HUES48 (cell line): Measurements from ENCODE around the gene RBMS1.
A peak's percentile ranks its signal among the peaks of the same experiment; 100 is the strongest.

Experiments used
- H3K27ac ChIP-seq: one replicate; pipeline ENCODE4 v1.7.0; 2013; ENCODE audit warnings: low read depth, low read length, inconsistent platforms
- H3K27me3 ChIP-seq: 2 replicates; pipeline ENCODE4 v1.6.1; 2013; ENCODE audit warnings: mild to moderate bottlenecking, low read length; ENCODE audit not compliant: control insufficient read depth, insufficient read depth
- H3K36me3 ChIP-seq: 2 replicates; pipeline ENCODE4 v1.6.1; 2013; ENCODE audit warnings: low read length; ENCODE audit not compliant: control insufficient read depth, insufficient read depth
- H3K4me1 ChIP-seq: 2 replicates; pipeline ENCODE4 v1.6.1; 2013; ENCODE audit warnings: mild to moderate bottlenecking, low read length; ENCODE audit not compliant: control insufficient read depth, insufficient read depth
- H3K4me3 ChIP-seq: 2 replicates; pipeline ENCODE4 v1.5.1; 2013; ENCODE audit warnings: mild to moderate bottlenecking, low read depth, low read length
- H3K9ac ChIP-seq: 2 replicates; pipeline ENCODE4 v1.6.1; 2013; ENCODE audit warnings: mild to moderate bottlenecking, low read depth, low read length, moderate library complexity
- H3K9me3 ChIP-seq: 2 replicates; pipeline ENCODE4 v1.6.1; 2013; ENCODE audit warnings: low read length; ENCODE audit not compliant: control insufficient read depth, insufficient read depth

The RBMS1 gene

GRCh38 chr2:160394153-160394552, 99.5 kb downstream of the RBMS1 start:
- Histone ChIP-seq H3K36me3 (no peaks in the 10 kb centered on the region), H3K9me3 (no peaks in the 10 kb centered on the region), H3K4me3 (no peak overlapping the region), H3K4me1 (peaks cover 56% of the 10 kb centered on the region), H3K9ac (no peak overlapping the region), H3K27ac (peak overlapping the region; percentile 26), H3K27me3 (no peaks in the 10 kb centered on the region)

DNA sequence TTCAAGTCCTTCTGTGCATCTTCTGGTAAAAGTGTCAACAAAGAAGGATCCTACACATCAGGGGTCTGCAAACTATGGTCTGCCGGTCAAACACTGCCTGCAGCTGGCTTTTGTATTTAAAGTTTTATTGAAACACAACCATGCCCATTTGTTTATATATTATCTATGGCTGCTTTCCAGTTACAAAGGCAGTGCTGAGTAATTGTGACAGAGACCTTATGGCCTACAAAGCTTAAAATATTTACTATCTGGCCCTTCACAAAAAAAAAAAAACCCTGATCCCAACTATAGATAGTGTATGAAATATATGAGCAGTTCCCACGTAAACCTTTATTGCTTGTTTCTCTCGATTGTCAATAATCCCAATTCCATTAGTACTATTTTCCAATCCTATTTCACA, 101.4 kb downstream of the RBMS1 start:
- Histone ChIP-seq H3K27ac (no peak overlapping the region), H3K9ac (no peak overlapping the region)

DNA sequence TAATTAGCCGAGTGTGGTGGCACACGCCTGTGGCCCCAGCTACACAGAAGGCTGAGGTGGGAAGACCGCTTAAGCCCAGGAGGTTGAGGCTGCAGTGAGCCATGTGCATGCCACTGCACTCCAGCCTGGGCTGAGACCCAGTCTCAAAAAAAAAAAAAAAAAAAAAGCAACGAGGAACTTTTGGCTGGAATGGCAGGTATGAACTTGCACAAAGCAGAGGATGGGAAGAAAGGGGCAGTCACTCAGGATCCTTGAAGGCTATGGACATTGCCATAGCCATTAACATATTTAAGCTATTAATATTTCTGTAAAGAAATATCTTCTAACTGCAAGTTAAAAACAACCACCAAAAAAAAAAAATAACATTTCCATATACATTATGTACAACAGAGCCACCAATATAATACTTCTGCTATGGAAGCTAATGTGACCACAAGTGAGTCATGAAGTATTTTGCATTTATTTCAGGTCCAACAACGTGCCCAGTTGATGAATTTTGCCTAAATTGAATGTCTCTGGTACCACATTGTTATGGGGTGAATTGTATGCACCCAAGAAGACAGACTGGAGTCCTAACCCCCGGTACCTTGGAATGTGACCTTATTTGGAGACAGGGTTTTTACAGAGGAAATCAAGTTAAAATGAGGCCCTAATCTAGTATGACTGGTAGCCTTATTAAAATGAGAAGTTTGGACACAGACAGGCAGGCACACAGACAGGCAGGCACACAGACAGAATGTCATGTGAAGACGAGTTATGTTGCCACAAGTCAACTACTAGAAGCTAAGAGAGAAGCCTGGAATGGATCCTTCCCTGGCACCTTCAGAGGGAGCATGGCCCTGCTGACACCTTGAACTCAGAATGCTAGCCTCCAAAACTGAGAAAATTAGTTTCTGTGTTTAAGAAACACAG, 102.8 kb downstream of the RBMS1 start:
- Histone ChIP-seq H3K4me1 (peaks cover 51% of the 10 kb centered on the region), H3K36me3 (no peaks in the 10 kb centered on the region), H3K27me3 (no peaks in the 10 kb centered on the region), H3K9me3 (no peaks in the 10 kb centered on the region), H3K4me3 (no peak overlapping the region), H3K27ac (no peak overlapping the region), H3K9ac (no peak overlapping the region)

More for the DNA sequence above, 101.4 kb downstream of the RBMS1 start:
- Histone ChIP-seq H3K27me3 (no peaks in the 10 kb centered on the region), H3K4me3 (no peak overlapping the region), H3K36me3 (no peaks in the 10 kb centered on the region), H3K9me3 (no peaks in the 10 kb centered on the region), H3K4me1 (peaks cover 56% of the 10 kb centered on the region)

GRCh38 chr2:160389875-160390274, 103.7 kb downstream of the RBMS1 start:
- Histone ChIP-seq H3K4me3 (no peak overlapping the region), H3K9ac (no peak overlapping the region), H3K27me3 (no peaks in the 10 kb centered on the region), H3K27ac (no peak overlapping the region), H3K9me3 (no peaks in the 10 kb centered on the region), H3K4me1 (peaks cover 49% of the 10 kb centered on the region), H3K36me3 (no peaks in the 10 kb centered on the region)

GRCh38 chr2:160388464-160389263, 104.9 kb downstream of the RBMS1 start:
- peaks cover 38% of the 10 kb centered on the region for H3K4me1 ChIP-seq
- no peaks in the 10 kb centered on the region for H3K9me3 ChIP-seq
- no peaks in the 10 kb centered on the region for H3K36me3 ChIP-seq
- H3K27ac ChIP-seq: no peak overlapping the region
- no peaks in the 10 kb centered on the region for H3K27me3 ChIP-seq
- no peak overlapping the region for H3K4me3 ChIP-seq
- H3K9ac ChIP-seq: no peak overlapping the region

DNA sequence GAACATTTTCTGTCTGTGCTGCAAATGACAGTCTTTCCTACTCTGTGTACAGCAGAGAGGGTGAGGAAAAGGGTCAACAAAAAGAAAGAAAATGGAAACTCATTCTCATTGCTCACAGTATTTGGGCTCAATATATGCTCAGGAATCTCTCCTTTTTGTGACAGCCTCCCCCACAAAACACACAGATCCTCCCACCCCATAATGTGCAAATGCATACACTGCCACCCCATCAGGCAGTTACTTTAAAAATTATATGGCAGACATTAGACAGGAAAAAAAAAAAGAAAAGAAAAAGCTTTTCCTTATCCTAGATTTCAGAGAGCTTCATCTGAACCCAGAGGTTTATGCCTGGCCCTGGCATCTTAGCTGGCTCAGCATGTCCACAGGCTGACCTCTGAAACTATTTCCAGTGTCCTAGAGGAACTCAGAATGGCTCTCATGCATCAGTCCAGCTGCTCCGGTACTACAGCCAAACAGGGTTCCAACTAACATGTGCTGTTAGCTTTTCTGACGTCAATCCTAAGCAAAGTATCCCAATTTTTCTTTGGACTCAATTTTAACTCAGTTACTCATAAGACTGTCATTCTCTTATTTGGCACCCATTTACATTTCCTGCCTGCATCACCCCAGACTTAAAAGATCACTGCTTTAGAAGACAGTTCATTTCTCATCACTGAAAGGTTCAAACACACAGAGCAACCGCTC, 105.9 kb downstream of the RBMS1 start:
- H3K4me1 ChIP-seq: peaks cover 42% of the 10 kb centered on the region
- H3K4me3 ChIP-seq: no peak overlapping the region
- no peaks in the 10 kb centered on the region for H3K9me3 ChIP-seq
- no peak overlapping the region for H3K27ac ChIP-seq
- H3K36me3 ChIP-seq: no peaks in the 10 kb centered on the region
- no peaks in the 10 kb centered on the region for H3K27me3 ChIP-seq
- H3K9ac ChIP-seq: no peak overlapping the region

DNA sequence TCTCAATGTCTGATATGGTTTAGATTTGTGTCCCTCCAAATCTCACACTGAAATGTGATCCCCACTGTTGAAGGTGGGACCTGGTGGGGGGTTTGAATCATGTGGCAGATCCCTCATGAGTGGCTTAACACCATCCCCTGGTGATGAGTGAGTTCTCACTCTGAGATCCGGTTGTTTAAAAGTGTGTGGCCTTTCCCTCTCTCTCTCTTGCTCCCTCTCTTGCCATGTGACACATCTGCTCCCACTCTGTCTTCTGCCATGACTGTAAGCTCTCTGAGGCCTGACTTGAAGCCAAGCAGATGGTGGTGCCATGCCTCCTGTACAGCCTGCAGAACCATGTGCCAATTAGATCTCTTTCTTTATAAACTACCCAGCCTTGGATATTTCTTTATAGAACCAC, 108.8 kb downstream of the RBMS1 start:
- Histone ChIP-seq H3K9me3 (no peaks in the 10 kb centered on the region), H3K27me3 (no peaks in the 10 kb centered on the region), H3K27ac (no peak overlapping the region), H3K4me1 (peaks cover 52% of the 10 kb centered on the region), H3K9ac (no peak overlapping the region), H3K4me3 (no peak overlapping the region), H3K36me3 (no peaks in the 10 kb centered on the region)

DNA sequence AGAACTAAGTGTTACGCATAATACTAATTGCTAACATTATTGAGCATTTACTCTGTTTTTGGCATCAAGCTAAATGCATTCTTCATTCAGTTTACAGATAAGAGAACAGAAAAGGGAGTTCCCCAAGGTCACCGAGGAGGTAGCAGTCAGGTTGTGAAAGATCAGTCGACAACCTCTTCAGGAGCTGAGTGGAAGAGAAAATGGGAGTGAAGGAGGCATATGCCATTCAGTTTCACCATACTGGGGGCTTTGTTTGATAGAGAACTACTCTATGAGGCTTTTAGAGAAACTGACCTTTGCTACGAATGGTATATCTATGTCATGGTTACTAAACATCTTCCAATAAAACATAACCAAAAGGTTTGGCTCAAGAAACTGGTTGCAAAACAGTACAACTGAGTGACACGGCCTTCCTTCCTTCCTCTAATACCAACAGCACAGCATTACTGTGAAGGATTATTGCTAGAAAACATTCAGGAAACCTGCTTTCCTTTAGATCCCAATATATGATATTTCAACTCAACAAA, 112.1 kb downstream of the RBMS1 start:
- Histone ChIP-seq H3K9me3 (no peaks in the 10 kb centered on the region), H3K27ac (no peak overlapping the region), H3K36me3 (no peaks in the 10 kb centered on the region), H3K27me3 (no peaks in the 10 kb centered on the region), H3K9ac (no peak overlapping the region), H3K4me3 (no peak overlapping the region), H3K4me1 (peaks cover 47% of the 10 kb centered on the region)

GRCh38 chr2:160380611-160381010, 113.0 kb downstream of the RBMS1 start:
- Histone ChIP-seq H3K4me3 (no peak overlapping the region), H3K9ac (no peak overlapping the region), H3K27ac (no peak overlapping the region), H3K4me1 (peaks cover 56% of the 10 kb centered on the region), H3K36me3 (no peaks in the 10 kb centered on the region), H3K9me3 (no peaks in the 10 kb centered on the region), H3K27me3 (no peaks in the 10 kb centered on the region)

GRCh38 chr2:160380000-160380570, 113.5 kb downstream of the RBMS1 start:
- Histone ChIP-seq H3K4me3 (no peak overlapping the region), H3K36me3 (no peaks in the 10 kb centered on the region), H3K9ac (no peak overlapping the region), H3K4me1 (peaks cover 60% of the 10 kb centered on the region), H3K27ac (no peak overlapping the region), H3K9me3 (no peaks in the 10 kb centered on the region), H3K27me3 (no peaks in the 10 kb centered on the region)
